Lung (tissue), 12 donors: ENCODE results near the gene GRK2. TPM values are rescaled to one million over a fixed set of nuclear protein-coding genes. Genes with fewer than 3 reads are reported as not detected.
"Not testable (repeated sequence)": the region's sequence is repeated elsewhere in the genome, so short reads cannot be mapped to it uniquely, and the experiment has no call there.

Experiments used
- ATAC-seq: fragments of 200-7000 bp; cut with Tn5 transposase; one replicate; pipeline ENCODE4 v1.9.1; 2020; ENCODE audit warnings: moderate number of reproducible peaks; ENCODE audit not compliant: insufficient read depth, low FRiP score
- DNase-seq, 3 donors: peaks; one replicate each; pipeline ENCODE4 v3.0.0-alpha.2; 2013 to 2017
- H3K27ac ChIP-seq, 2 donors: one replicate each; pipeline ENCODE4 v1.5.1; 2013; ENCODE audit warnings: mild to moderate bottlenecking in 2 of 2, moderate library complexity in 2 of 2, control low read depth in 1 of 2, inconsistent platforms in 1 of 2, low read depth in 1 of 2, low read length in 1 of 2
- H3K27me3 ChIP-seq, 3 donors: one replicate each; pipeline ENCODE4 v1.5.1; 2013; ENCODE audit warnings: low read length in 2 of 3; ENCODE audit not compliant: control insufficient read depth in 3 of 3, insufficient read depth in 3 of 3
- H3K36me3 ChIP-seq, 4 donors: one replicate each; pipeline ENCODE4 v1.5.1; 2013; ENCODE audit warnings: low read length in 4 of 4, mild to moderate bottlenecking in 1 of 4, moderate library complexity in 1 of 4; ENCODE audit not compliant: control insufficient read depth in 4 of 4, insufficient read depth in 4 of 4
- H3K4me1 ChIP-seq, 5 donors: one replicate each; pipeline ENCODE4 v1.5.1; 2013; ENCODE audit warnings: low read length in 5 of 5, mild to moderate bottlenecking in 2 of 5, moderate library complexity in 1 of 5; ENCODE audit not compliant: control insufficient read depth in 5 of 5, insufficient read depth in 5 of 5
- H3K4me3 ChIP-seq: one replicate; pipeline ENCODE4 v1.5.1; 2013; ENCODE audit warnings: mild to moderate bottlenecking, control low read depth, moderate library complexity
- H3K9ac ChIP-seq, 2 donors: one replicate each; pipeline ENCODE4 v1.5.1; 2013; ENCODE audit warnings: low read length in 2 of 2, control low read depth in 1 of 2; ENCODE audit not compliant: insufficient read depth in 1 of 2
- H3K9me3 ChIP-seq, 4 donors: one replicate each; pipeline ENCODE4 v1.5.1; 2013; ENCODE audit warnings: low read length in 3 of 4, mild to moderate bottlenecking in 1 of 4, moderate library complexity in 1 of 4; ENCODE audit not compliant: control insufficient read depth in 4 of 4, insufficient read depth in 3 of 4
- CTCF ChIP-seq: IDR thresholded peaks from 2 replicates; pipeline ENCODE4 v1.5.1; 2012; ENCODE audit warnings: mild to moderate bottlenecking; ENCODE audit errors: control extremely low read depth, extremely low read depth
- WGBS, 2 donors: extraction: QIAGEN DNeasy Blood & Tissue Kit; methylation state at CpG; one replicate each; pipeline ENCODE4 v1.1.7; 2013; 5-methylcytosine and 5-hydroxymethylcytosine counted together
- polyA plus RNA-seq, 2 donors: library from polyadenylated mRNA; stranded (reverse); fragments of 200-250 nt; gene quantifications; one replicate each; pipeline ENCODE4 v1.2.1, GENCODE V29; 2013
- total RNA-seq, 2 donors: library from RNA; depleted of rRNA in 1 of 2; stranded (reverse); fragments of >200 nt in 1 of 2; gene quantifications; one replicate each; pipeline ENCODE4 v1.2.1, GENCODE V29; 2014 to 2021
- donor health status: control.
- donor health status: control.
- donor health status: Bipolar disorder and iron deficiency.
- donor health status: healthy.
- donor health status: DM: yes; HTN: yes; CAD: no.

The GRK2 gene
- total and polyA plus RNA-seq, 4 donors = 37.1 to 130 (median 97.5) TPM

GRCh38 chr11:67230886-67231285 lies 35.4 kb upstream of the GRK2 start:
- WGBS, 2 donors = 92 to 96% methylated on average over 1 of the region's 1 CpG
- H3K4me1 ChIP-seq = no peaks in the 10 kb centered on the region
- H3K27me3 ChIP-seq = no peaks in the 10 kb centered on the region
- no peak overlapping the region for H3K4me3 ChIP-seq
- no peaks in the 10 kb centered on the region for H3K9me3 ChIP-seq
- DNase-seq (no peak), ATAC-seq (no peak)
- H3K36me3 ChIP-seq = peaks cover 11 to 29% (median 23%) of the 10 kb centered on the region in 4 donors
- H3K27ac ChIP-seq = no peak overlapping the region
- no peak overlapping the region for H3K9ac ChIP-seq
- no peak for TF ChIP-seq CTCF

DNA sequence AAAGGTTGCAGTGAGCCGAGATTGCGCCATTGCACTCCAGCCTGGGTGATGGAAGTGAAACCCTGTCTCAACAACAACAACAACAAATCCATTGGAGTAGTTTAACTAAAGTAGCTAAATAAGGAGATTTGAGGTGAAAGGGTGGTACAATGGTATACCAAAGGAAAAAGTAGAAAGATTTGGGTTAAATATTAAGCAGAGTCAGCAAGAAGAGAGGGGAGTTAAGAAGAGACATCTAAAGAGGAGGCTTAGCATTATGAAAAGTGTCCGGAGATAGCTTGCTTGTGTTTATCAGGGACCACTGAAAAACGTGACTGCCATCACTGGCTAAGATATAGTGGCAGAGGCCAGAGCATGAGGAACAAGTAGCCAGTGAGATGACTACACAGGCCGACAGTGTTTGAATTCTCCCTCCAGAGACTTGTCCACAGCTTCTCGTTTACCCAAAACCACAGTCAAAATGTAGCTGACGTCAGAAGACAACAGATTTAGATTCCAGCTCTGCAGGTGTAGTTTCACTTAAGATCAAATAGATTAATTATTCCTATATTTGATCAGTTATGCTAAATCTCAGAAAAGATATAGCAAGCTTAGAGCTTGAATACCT lies 32.6 kb upstream of the GRK2 start:
- Histone ChIP-seq H3K27me3 (no peaks in the 10 kb centered on the region), H3K4me3 (no peak overlapping the region), H3K36me3 (peaks cover 6 to 13% (median 11%) of the 10 kb centered on the region in 4 donors), H3K27ac (no peak overlapping the region), H3K9ac (no peak overlapping the region), H3K9me3 (no peaks in the 10 kb centered on the region), H3K4me1 (peaks cover 0 to 4% (median under 1%) of the 10 kb centered on the region in 5 donors)
- ATAC-seq (no peak), DNase-seq (no peak)
- 77 to 81% methylated on average over 7 of the region's 7 CpGs for WGBS, 2 donors
- no peak for TF ChIP-seq CTCF

DNA sequence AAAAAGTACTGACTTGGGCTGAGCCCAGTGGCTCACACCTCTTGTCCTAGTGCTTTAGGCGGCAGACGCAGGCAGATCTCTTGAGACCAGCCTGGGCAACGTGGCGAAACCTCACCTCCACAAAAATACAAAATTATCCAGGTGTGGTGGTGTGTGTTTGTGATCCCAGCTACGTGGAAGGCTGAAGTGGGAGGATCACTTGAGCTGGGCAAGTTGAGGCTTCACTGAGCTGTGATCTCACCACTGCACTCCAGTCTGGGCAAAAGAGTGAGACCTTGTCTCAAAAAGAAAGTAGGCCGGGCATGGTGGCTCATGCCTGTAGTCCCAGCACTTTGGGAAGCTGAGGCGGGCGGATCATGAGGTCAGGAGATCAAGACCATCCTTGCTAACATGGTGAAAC lies 31.7 kb upstream of the GRK2 start:
- peaks cover 0 to 13% (median 7%) of the 10 kb centered on the region in 5 donors for H3K4me1 ChIP-seq
- DNase-seq, H3K9me3 ChIP-seq, H3K9ac ChIP-seq, H3K27ac ChIP-seq, H3K27me3 ChIP-seq, ATAC-seq, H3K4me3 ChIP-seq, H3K36me3 ChIP-seq: not testable (repeated sequence)
- WGBS, 2 donors = 91 to 92% methylated on average over 8 of the region's 8 CpGs

DNA sequence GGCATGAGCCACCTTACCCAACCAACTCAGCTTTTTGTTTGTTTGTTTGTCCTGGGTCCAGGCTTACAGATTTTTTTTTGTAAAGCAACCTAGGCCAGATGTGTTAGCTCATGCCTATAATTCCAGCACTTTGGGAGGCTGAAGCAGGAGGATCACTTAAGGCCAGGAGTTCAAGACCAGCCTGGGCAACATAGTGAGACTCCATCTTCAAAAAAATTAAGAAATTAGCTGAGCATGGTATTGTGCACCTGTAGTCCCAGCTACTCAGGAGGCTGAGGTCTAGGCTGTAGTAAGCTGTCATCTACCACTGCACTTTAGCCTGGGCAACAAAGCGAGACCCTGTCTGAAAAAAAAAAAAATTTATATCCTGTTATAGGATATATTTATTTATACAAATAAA lies 28.7 kb upstream of the GRK2 start:
- no peak for DNase-seq
- Histone ChIP-seq H3K9ac (no peak overlapping the region), H3K4me3 (no peak overlapping the region), H3K27ac (no peak overlapping the region), H3K9me3 (no peaks in the 10 kb centered on the region), H3K27me3 (no peaks in the 10 kb centered on the region), H3K36me3 (peaks cover 0 to 4% (median 0%) of the 10 kb centered on the region in 4 donors), H3K4me1 (peaks cover 0 to 33% (median 13%) of the 10 kb centered on the region in 5 donors)
- TF ChIP-seq CTCF = no peak
- ATAC-seq = no peak
- 86 to 96% methylated on average over 1 of the region's 1 CpG for WGBS, 2 donors
